ENCODE measurements around the gene PDE6C.

DNA sequence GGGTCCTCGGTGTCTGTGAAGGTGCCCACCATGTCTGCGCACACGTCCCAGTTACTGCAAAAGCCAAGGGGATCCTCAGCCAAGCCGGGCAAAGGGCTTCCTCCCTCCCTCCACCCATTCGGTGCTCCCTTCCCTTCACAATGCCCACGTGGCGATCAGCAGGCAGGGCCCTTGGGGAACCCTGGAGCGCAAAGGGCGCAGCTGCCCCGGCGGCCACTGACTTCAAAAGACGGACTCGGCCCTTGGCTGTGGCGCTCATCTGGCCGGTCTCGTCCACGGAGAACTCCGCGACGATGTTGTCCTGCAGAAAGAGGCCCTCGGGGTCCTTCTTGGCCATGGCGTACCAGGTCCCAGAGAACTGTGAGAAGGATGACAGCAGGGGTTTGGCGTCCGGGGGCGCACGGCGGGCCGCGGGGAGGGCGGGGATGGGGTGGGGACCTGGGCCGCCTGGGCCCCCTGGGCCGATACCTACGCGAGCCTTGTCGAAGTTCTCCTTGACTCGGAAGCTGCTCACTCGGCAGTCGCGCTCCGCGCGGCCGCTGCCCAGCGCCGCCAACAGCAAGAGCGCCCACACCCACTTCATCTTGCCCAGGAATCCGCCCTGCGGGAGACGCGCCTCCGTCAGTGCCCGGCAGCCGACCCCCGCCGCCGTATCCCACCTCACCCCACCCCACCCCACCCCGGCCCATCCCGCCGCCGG, 11.7 kb upstream of the PDE6C start:
- no peak for TF ChIP-seq EZH2 (IDR thresholded peaks at IDR 0.05)
- TF ChIP-seq POLR2AphosphoS5 (IDR thresholded peaks at IDR 0.05; ENCODE audit: borderline replicate concordance, low read depth, low read length), result no peak

Measured in SK-N-MC (cell line).